ENCODE measurements around the gene IQCC.

IQCC gene

DNA sequence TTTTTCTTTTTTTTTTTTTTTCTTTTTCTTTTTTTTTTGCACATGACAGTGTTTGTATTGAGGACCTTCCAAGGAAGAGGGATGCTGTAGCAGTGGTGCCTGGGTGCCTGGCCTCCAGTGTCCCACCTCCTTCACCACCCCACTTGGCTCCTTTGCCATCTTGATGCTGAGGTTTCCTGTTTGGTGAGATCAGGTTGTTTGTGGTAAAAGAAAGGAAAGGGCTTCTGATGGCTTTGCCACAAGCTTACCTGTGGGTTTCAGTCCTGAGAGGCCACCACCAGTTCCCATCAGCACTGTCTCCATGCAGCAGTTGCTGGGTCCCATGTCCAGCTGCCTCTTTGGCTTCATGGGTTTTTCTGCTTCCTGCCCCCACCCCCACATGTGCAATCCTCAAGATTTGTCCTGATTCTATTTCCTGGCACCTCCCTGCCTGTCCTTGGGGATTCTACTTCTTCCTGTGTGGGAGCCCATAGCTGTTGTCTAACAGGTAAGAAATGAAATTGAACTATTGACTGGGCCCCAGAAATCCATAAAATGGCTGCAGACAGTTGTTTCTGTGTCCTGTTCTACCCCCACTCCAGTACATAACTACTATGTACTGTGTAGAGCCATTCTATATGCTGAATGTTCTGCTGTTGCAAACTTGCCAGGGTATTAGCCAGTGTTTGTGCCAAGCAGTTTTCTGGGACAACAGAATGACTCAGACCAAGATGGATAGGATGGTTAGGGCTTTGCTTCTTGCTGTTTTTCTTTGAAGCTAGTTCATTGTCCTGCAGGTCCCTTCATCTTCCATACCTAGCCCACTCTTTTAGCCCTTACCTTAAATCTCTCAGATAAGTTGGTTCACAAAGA, 9.3 kb upstream of the IQCC start:
- DNase-seq, result no peak

DNA sequence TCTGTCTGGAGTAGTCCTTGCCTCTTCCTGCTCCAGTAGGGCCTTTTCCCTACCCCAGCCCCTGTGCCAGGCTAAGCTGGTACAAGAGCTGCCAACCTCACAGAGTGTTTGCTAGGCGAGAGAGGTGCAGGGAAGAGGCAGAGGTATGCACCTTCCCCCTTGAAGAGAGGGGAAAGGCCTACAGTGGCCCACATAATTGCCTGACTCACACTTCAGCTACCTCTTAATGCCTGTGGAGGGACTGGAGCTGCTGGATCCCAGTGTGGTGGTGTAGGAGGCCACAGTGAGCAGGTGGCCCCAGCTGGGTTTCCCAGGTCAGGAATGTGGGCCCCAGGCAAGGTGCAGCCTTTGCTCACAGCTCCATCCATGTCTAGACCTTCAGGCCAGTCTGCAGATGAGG, 8.4 kb upstream of the IQCC start:
- DNase-seq, result no peak

DNA sequence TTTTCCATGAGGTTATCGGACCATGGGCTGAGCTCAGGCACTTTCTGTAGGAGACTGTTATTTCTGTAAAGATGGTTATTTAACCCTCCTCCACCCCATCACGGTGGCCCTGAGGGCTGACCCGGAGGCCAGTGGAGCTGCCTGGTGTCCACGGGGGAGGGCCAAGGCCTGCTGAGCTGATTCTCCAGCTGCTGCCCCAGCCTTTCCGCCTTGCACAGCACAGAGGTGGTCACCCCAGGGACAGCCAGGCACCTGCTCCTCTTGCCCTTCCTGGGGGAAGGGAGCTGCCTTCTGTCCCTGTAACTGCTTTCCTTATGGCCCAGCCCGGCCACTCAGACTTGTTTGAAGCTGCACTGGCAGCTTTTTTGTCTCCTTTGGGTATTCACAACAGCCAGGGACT, 7.6 kb upstream of the IQCC start:
- no peak for DNase-seq

DNA sequence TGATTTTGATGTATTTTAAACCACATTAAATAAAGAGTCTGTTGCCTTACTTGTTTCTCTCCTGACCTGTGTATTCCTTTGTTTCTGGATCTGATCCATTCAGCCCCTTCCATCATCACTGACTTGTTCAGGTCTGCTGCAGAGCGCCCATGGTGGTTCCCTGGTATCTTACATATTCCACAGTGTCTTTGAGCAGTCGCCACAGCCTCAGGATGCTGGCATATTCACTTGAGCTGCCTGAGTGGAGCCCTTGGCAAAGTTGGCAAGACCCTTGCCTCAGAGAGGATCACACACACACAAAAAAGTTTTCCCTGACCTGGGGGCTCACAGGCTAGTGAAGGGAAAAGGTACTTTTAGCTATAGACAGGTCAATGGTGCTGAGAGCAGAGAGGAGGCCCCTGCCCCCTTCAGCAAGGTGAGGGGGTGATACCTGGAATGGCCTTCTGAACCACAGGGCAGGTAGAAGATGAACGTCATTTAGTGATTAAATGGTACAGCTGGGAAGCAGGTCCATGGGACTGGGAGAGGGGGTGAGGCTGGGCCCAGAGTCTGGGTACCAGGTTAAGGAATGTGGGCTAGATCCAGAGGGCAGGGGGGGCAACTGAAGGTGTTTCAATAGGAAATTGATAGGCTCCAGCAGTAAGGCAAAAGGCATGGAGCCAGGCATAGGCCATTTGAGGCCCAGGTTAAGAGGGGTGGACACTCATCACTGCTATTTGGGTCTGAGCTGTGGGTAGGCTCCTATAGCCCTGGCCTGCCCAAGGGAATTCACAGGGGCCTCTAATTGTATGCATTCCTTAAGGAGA, 7.0 kb upstream of the IQCC start:
- DNase-seq, result no peak

DNA sequence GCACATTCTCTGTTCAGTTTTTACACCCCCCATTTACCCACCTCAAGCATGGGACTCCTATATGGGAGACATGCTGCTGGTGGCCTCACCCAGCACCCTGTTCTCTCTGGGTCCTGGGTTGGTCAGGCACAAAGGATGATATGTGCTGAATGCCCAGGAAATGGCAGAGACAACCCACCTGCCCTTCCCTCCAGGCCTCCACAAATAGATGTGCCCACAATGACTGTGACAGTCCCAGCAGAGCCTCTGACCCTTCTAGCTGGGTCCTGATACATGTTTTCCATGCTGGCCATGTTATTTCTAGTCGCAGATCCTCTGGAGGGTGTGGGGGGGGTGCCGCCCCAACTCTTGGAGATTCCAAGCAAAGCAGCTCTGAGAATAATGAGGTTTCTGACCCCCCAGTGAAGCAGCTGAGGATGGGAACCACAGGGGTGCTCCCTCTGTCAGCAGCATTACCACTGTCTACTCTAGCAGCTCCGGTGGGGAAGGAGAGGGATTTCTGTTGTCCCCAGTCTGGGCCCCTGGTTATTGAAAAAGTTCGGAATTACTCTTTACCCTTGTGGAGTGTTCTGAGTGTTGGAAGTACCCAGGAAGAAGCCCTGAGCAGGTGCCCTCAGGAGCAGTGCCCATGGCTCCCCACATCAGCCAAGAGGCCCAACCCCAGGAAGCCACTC, 6.3 kb upstream of the IQCC start:
- DNase-seq, result no peak

DNA sequence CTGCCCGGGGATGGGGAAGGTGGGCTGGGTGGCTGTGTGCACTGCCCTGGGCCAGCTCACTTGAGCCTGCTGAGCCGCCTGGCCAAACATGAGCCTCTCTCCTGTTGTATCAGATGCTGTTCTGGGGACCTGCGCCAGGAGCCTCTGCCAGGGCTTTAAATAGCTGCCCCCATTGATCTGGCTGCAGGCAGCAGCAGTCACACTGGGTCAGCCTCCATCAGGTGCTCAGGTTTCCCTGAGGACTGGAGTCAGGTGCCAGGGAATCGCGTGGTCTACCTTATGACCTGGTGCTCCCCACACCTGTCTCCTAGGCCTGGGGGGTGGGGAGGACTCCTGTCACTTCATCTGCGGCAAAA, 5.8 kb upstream of the IQCC start:
- DNase-seq, result peak; percentile 62

DNA sequence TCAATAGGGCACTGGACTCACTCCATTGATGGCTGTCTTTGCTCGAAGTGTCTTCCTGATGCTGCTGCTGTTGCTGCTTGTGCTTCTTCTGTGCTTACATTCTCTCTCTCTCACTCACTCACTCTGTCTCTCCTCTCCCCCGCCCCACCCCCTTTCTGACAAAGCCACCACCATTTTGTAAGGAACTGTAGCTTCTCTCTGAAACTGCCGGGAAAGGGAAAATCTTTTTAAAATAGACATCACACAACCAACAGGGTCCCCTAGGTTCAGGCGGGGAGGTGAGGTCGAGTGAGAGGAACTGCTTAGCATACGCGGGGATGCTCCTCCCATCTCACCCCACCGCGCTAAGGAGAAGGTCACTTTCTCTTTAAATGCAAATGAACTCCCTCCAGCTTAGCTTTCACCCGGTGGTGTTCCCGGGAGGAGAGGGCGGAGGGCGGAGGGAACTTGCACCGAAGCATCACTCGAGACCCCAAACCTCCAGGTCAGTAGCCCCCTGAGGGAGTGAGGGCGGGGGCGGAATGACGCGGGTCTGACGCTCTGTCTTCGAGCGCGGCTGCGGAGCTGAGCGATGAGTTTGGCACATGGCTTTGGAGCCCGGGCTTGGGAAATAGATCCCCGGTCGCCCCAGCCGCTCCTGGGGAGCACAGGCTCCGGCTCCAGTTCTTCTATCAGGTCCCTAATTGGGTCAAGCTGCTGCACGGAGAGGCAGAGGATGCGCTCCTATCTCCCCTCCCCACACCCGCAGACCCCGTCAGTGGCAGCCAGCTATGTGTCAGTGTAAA, 5.1 kb upstream of the IQCC start, which contains the start of gene CCDC28B:
Gene CCDC28B, plus strand, starts transcription at position 370 of the 785 bp plus-strand sequence. CDS start 1,341 bp downstream, outside the sequence.
- peak; percentile 65 for DNase-seq

DNA sequence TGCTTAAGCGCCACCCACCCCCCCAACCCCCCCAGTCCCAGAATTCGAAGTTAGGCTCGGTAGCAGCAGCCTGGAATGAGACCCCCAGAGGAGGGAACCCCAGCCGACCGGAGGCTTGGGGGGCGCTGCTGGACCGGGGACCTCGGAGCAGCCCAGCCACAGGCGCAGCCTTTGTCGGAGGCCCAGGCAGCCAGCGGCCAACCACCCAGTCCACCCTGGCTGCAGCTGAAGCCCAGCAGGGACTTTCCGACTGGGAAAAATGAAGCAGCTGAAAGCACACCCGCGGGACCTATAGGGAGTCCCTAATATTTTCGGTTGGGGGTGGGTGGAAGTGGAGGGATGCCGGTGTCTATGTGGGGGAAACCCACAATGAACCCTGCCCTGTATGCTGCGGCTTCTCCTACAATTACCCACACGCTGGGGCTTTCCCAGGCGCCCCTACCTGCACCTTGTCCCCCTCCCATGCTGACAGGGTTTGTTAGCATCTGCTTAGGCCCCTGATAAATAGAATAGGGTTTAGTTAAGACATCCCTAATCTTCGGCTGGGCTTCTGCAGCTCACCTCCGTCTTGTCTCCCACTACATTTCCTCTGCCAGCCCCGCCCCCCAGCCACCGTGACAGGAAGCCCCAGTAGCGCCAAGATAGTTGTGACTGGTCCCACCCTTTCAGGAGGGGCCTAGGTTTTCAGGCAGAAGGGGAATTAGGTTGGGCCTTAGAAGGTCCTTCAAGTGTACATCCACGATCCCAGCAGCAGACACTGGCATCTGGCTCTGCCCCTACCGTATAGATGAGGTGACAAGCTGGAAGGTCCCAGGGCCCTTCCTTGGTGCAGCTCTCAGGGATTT, 4.2 kb upstream of the IQCC start:
- peak; percentile 13 for DNase-seq

DNA sequence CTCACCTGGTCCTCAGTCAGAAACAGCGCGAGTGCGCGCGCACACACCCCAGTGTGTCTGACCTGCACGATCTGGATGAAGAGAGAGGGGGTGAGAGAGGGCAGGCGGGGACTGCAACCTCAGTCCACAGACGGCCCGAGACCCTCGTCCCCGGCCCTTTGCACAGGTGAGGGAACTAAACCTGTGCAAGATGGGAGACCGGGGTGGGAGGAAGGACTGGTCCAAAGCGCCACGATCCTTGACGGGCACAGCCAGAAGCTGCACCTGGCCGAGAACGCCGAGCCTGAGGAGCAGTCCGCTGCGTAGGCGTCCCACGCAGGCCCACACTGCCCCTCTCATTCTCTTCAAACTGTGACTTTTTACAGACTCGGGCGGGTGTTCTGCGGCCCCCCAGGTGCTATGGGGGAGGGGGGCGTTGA, 519 bp upstream of the IQCC start:
- DNase-seq, result no peak

DNA sequence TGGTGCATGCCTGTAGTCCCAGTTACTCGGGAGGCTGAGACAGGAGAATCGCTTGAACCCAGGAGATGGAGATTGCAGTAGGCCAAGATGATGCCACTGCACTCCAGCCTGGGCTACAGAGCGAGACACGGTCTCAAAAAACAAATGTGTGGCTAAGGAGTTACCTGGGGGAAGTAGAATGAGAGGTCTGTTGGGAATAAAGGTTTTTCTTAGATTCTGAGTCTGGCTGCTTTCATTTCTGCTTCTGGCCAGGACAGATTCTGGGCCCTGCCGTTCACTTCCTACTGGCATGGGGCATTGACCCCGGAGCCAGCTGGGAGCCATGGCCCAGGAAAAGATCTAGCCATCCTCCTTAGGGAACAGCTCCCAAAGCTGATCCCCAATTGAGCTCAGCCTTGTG, 3.0 kb downstream of the IQCC start:
- no peak for DNase-seq

DNA sequence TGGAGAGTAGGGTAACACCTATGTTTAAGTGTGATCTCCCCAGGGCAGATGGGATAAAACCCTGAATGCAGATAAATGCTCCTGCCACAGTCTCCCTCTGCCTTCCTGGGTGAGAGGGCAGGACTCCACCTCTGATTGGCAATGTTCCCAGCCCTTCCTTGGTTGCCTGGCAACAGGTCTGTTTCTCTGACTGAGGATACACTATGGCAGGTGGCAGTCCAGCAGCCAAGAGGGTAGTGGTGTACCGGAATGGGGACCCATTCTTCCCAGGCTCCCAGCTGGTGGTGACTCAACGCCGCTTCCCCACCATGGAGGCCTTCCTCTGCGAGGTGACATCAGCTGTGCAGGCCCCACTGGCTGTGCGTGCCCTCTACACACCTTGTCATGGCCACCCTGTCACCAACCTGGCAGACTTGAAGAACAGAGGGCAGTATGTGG, 3.4 kb downstream of the IQCC start, which contains the start of gene DCDC2B:
Gene DCDC2B, plus strand, starts transcription at position 199 of the 438 bp plus-strand sequence. Its CDS starts 5 bp downstream, at position 204.
- peak; percentile 96 for DNase-seq

DNA sequence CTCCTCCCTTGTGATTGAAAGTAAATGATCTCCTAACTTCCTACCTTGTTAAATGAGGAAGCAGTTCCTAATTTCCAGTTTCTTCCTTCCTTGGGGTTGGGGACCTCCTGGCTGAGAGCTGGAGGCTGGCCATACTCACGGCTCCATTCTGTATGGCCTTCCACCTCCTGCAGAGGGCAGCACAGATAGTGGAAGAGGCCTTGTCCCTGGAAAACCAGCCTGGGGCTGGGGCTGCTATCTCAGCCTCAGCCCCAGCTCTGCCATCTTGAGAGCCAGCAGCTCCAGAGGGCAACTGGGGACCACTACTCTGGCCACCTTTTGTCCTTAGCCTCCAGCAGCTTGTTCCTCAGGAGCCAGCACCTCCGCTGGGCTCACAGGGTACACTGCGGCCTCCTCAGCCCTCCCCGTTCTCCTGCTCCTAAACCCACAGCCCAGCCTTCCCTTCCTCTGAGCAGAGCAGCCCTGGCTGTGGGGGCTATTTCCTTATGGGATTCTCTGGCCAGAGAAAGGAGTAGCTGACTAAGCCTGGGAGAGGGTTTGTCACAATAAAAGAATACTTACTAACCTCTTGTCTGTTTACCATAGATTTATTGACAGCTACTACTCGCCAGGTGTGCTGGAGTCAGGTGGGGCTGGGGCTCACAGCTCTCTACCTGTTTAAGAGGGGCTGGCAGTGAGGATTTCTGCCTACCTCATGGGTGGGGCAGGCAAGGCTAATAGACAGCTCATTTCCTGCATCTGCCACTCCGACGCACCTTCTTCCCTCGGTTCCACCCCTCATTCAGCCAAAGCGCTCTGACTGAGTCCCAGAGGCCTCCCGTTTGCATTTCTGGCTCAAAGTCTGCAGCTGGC, 10.4 kb downstream of the IQCC start:
- peak; percentile 43 for DNase-seq

DNA sequence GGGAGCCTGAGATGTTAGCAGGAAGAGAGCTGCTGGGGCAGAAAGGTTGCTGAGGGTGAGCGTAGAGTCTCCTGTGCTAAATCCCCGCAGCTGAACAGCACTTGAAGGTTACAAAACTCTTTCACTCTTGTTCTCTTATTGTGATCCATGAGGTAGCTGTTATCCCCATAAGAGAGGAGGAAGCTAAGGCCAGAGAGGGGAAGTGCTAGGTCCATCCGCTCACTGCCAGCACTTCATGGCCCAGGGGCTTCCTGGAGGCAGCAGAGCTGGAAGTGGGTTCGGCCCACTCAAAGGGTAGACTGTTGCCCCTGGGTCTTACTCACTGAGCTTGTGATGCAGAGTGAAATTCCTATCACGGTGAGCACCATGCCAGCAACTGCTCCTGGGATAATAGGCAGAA, 11.1 kb downstream of the IQCC start:
- DNase-seq, result no peak

DNA sequence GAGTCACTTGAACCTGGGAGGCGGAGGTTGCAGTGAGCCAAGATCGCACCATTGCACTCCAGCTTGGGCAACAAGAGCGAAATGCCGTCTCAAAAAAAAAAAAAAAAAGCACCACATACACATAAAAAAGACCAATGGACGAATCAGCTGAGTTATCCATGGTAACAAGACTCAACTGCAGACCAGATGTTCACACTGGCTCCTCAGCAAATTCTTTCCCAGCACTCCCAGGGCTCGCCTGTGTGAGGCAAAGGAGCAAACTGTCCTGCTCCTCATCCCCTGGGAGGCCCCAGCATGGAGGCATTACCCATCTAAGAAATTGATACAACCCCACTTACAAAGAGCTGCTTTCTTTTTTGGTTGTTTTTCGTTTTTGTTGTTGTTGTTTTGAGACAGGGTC, 13.6 kb downstream of the IQCC start:
- DNase-seq, result no peak

DNA sequence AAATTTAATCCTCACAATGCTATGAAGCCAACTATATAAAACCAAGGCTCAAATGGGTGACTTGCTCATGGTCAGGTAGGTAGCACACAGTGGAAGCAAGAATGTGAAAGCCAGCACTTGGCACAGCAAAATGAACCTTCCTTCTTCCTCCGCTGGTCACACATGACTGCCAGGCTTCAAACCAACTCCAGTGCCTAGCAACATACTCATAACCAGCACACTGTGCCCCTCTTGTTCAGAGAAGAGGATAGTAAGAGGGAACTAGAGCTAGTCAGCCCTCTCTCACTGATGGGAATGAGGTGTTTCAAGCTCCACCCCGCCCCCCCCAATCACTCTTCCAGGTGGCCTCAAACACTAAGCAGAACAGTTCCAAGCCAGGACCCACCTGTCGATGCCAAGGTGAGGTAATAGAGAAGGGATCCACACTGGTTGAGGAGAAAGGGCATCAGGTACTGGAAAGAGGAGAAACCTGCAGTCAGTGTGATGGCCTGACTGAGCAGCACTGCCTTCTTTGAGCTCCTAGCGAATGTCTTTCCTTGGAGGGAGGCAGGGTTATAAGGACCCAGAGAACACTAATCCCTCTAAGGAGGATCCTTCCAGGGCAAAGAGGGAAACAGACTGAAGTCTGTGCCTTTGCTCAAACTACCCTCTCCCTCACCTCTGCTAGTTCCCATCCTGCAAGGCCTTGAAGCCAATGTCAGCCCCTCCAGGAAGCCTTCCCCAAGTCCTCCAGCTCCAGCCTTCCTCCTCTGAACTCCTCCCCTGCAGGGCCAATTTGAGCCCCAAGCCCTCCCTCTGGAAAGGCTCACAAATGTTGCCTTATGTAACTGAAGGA, 15.5 kb downstream of the IQCC start:
- peak; percentile 97 for DNase-seq

DNA sequence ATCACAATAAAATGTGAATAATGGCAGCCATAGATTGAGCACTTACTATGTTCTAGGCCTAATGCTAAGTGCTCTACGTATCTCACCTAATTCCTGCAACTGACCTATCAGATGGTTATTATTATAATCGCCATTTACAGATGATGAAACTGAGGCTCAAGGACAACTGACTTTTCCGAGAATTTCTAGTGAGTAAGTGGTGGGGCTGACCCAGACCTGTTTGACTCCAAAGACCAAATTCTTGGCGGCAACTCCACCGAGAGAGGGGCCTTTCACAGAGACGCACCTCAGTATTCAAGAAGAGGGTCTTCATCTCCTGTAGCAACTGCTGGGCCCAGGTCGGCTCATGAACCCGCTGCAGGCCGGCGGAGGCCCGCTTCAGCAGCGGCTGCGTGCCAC, 16.1 kb downstream of the IQCC start:
- DNase-seq, result no peak

DNA sequence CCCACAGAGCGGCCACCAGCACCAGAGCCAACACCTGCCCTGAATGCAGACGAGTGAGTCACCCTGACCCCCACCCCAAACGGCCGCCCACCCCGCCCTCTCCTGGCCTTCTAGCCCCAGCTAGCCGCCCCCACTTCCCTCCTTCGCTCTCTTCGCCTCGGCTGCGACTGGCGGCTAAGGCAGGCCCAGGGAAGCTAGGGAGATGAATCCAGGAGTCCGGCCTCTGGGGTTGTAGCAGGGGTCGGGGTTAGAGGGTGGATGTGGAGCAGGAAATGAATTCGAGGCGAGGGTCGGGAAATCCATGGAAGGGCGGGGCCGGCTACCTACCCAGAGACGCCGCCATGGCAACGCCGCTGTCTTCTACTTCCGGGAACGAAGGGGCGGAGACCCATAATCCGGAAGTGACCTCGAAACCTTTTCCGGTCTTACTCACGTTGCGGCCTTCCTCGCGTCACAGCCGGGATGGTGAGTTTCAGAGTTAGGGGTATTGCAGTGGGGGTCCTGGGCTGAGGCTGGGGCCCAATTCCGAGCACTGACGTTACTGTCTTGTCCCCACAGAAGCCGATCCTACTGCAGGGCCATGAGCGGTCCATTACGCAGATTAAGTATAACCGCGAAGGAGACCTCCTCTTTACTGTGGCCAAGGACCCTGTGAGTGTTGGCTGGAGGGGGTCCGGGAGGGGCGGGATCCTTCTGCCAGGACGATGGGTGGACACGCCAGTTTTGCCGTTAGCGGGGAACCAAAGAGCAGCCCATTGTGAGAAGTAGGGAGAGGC, 16.7 kb downstream of the IQCC start, which contains the start of the genes EIF3I and TMEM234:
Gene EIF3I, plus strand, starts transcription at position 428 of the 776 bp plus-strand sequence. Its CDS starts 35 bp downstream, at position 463.
Gene TMEM234, minus strand, starts transcription at position 374 of the 776 bp plus-strand sequence. Its CDS starts 31 bp downstream, at position 343.
- DNase-seq, result peak; percentile 89

DNA sequence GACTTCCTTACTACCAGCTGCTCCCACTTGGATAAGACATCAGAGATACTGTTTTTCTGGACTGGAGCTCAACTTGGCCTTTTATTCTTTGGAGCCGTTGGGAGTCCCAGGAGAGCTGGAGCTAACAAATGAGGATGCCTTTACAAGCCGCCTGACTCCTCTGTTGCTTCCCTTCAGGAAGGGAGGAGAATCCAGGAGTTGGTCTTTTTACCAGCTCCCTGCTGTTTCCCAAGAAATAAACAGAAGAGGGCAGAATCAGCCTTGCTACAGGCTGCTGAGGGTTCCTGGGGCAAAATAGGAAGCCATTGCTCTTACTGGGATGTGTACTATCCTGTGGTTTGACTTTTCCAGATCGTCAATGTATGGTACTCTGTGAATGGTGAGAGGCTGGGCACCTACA, 18.2 kb downstream of the IQCC start:
- no peak for DNase-seq
